Measurements from ENCODE around the gene NXPH3.

The NXPH3 gene

GRCh38 chr17:49582789-49583188, 7.1 kb downstream of the NXPH3 start:
- no peak overlapping the region for H3K4me3 ChIP-seq (ENCODE audit: low read depth, low read length)
- no peak for DNase-seq (ENCODE audit: low read depth)
- TF ChIP-seq MYC (IDR thresholded peaks at IDR 0.05; ENCODE audit: low read depth, low read length) (no peak), POLR2A (IDR thresholded peaks at IDR 0.05; ENCODE audit: extremely low read depth, insufficient read length) (no peak)
- TF ChIP-seq, protein P1, sequence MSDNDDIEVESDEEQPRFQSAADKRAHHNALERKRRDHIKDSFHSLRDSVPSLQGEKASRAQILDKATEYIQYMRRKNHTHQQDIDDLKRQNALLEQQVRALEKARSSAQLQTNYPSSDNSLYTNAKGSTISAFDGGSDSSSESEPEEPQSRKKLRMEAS (IDR thresholded peaks at IDR 0.05; ENCODE audit: low read depth, low read length) = no peak
- TF ChIP-seq, protein P2, sequence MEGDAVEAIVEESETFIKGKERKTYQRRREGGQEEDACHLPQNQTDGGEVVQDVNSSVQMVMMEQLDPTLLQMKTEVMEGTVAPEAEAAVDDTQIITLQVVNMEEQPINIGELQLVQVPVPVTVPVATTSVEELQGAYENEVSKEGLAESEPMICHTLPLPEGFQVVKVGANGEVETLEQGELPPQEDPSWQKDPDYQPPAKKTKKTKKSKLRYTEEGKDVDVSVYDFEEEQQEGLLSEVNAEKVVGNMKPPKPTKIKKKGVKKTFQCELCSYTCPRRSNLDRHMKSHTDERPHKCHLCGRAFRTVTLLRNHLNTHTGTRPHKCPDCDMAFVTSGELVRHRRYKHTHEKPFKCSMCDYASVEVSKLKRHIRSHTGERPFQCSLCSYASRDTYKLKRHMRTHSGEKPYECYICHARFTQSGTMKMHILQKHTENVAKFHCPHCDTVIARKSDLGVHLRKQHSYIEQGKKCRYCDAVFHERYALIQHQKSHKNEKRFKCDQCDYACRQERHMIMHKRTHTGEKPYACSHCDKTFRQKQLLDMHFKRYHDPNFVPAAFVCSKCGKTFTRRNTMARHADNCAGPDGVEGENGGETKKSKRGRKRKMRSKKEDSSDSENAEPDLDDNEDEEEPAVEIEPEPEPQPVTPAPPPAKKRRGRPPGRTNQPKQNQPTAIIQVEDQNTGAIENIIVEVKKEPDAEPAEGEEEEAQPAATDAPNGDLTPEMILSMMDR (IDR thresholded peaks at IDR 0.05; ENCODE audit: low read depth, low read length) = no peak

- TF ChIP-seq MYC (IDR thresholded peaks at IDR 0.05; ENCODE audit: low read depth, low read length) (no peak), POLR2A (IDR thresholded peaks at IDR 0.05; ENCODE audit: extremely low read depth, insufficient read length) (no peak)
- TF ChIP-seq, protein P1 (IDR thresholded peaks at IDR 0.05; ENCODE audit: low read depth, low read length) = no peak
- TF ChIP-seq, protein P2 (IDR thresholded peaks at IDR 0.05; ENCODE audit: low read depth, low read length) = no peak
- no peak overlapping the region for H3K4me3 ChIP-seq (ENCODE audit: low read depth, low read length)
- no peak for DNase-seq (ENCODE audit: low read depth)
Observed at GRCh38 chr17:49583226-49583625, 7.6 kb downstream of the NXPH3 start.

GRCh38 chr17:49583889-49584288, 8.2 kb downstream of the NXPH3 start:
- no peak for DNase-seq (ENCODE audit: low read depth)
- no peak for TF ChIP-seq MYC (IDR thresholded peaks at IDR 0.05; ENCODE audit: low read depth, low read length)
- TF ChIP-seq, protein P2 (IDR thresholded peaks at IDR 0.05; ENCODE audit: low read depth, low read length) = no peak
- no peak for TF ChIP-seq POLR2A (IDR thresholded peaks at IDR 0.05; ENCODE audit: extremely low read depth, insufficient read length)
- TF ChIP-seq, protein P1 (IDR thresholded peaks at IDR 0.05; ENCODE audit: low read depth, low read length) = no peak
- no peak overlapping the region for H3K4me3 ChIP-seq (ENCODE audit: low read depth, low read length)

GRCh38 chr17:49585422-49586027, 9.9 kb downstream of the NXPH3 start:
- DNase-seq (ENCODE audit: low read depth) = no peak
- TF ChIP-seq, protein P2 (IDR thresholded peaks at IDR 0.05; ENCODE audit: low read depth, low read length) = no peak
- TF ChIP-seq, protein P1 (IDR thresholded peaks at IDR 0.05; ENCODE audit: low read depth, low read length) = no peak
- TF ChIP-seq MYC (IDR thresholded peaks at IDR 0.05; ENCODE audit: low read depth, low read length) (no peak), POLR2A (IDR thresholded peaks at IDR 0.05; ENCODE audit: extremely low read depth, insufficient read length) (no peak)

DNA sequence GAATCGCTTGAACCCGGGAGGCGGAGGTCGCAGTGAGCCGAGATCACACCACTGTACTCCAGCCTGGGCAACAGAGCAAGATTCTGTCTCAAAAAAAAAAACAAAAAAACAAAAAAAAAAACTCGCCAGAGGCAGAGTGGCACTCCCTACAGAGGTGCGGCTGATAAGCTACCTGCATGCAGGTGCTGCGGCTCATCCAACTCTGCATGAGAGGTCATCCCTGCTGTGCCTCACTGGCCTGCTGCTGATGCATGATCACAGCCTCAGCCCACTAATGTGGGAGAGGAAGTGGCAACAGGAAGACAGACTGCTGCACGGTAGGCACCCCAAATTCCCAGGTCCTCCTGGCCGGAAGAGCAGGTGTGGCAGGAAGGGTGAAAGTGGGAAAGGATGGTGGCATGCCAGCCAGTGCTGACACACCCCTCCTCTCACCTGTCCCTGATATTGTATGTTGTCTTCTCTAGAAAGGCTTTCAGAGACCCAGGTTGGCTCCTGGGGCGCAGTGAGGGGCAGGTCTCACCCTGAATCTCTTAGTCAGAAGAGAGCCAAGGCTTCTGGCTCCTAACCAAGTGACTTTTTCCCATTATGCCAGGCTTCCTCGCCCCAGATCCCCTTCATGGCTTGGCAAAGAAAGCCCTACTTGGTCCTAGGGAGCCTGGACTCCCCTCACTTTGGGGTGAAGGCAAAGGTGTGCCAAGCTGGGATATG, 11.8 kb downstream of the NXPH3 start:
- no peak overlapping the region for H3K4me3 ChIP-seq (ENCODE audit: low read depth, low read length)
- TF ChIP-seq POLR2A (IDR thresholded peaks at IDR 0.05; ENCODE audit: extremely low read depth, insufficient read length) (no peak), MYC (IDR thresholded peaks at IDR 0.05; ENCODE audit: low read depth, low read length) (no peak)
- TF ChIP-seq, protein P2 (IDR thresholded peaks at IDR 0.05; ENCODE audit: low read depth, low read length) = no peak
- TF ChIP-seq, protein P1 (IDR thresholded peaks at IDR 0.05; ENCODE audit: low read depth, low read length) = no peak
- DNase-seq (ENCODE audit: low read depth) = no peak

More at GRCh38 chr17:49585422-49586027, 9.9 kb downstream of the NXPH3 start:
- H3K4me3 ChIP-seq (ENCODE audit: low read depth, low read length) = no peak overlapping the region
